PFSK-1 (cell line): Measurements from ENCODE around the gene NENF.

Experiments
- FOXP2 ChIP-seq: optimal IDR thresholded peaks from 2 replicates; pipeline ENCODE3; 2011; ENCODE audit warnings: borderline replicate concordance, control low read depth, inconsistent platforms; ENCODE audit not compliant: insufficient read depth; ENCODE audit errors: extremely low read length, extremely low read depth
- POLR2AphosphoS5 ChIP-seq: IDR thresholded peaks from 2 replicates; pipeline ENCODE4 v1.6.1; 2012; ENCODE audit warnings: low read depth, mild to moderate bottlenecking, control low read depth, low read length, moderate library complexity
- REST ChIP-seq, 2 experiments: IDR thresholded peaks; 2 replicates each; pipeline versions ENCODE4 v1.6.1 to v1.8.0; 2011 to 2012; ENCODE audit warnings: low read depth in 2 of 2, low read length in 2 of 2, control low read depth in 1 of 2, inconsistent platforms in 1 of 2, mild to moderate bottlenecking in 1 of 2, moderate library complexity in 1 of 2; ENCODE audit not compliant: insufficient read depth in 1 of 2
- SIN3A ChIP-seq: IDR thresholded peaks from 2 replicates; pipeline ENCODE4 v1.6.1; 2012; ENCODE audit warnings: mild to moderate bottlenecking, low read length, moderate library complexity, borderline replicate concordance; ENCODE audit not compliant: insufficient read depth
- TAF1 ChIP-seq: IDR thresholded peaks from 2 replicates; pipeline ENCODE4 v1.6.1; 2012; ENCODE audit warnings: low read length, control low read depth, borderline replicate concordance; ENCODE audit not compliant: insufficient read depth

Gene NENF

GRCh38 chr1:212459656-212460055 is 26.9 kb downstream of the NENF start:
- TF ChIP-seq REST (IDR thresholded peaks at IDR 0.05; ENCODE audit: insufficient read depth in 1 of 2, low read depth in 2 of 2, low read length in 2 of 2) (no peak), SIN3A (no peak), POLR2AphosphoS5 (no peak), FOXP2 (no peak), TAF1 (no peak)

GRCh38 chr1:212460376-212460775 is 27.7 kb downstream of the NENF start:
- TF ChIP-seq REST (IDR thresholded peaks at IDR 0.05; ENCODE audit: insufficient read depth in 1 of 2, low read depth in 2 of 2, low read length in 2 of 2): no peak
- no peak for TF ChIP-seq TAF1
- no peak for TF ChIP-seq FOXP2
- no peak for TF ChIP-seq POLR2AphosphoS5
- TF ChIP-seq SIN3A: no peak

- TF ChIP-seq FOXP2 (no peak), POLR2AphosphoS5 (no peak), TAF1 (no peak), REST (IDR thresholded peaks at IDR 0.05; ENCODE audit: insufficient read depth in 1 of 2, low read depth in 2 of 2, low read length in 2 of 2) (no peak), SIN3A (no peak)
Observed at GRCh38 chr1:212461916-212462660, 29.4 kb downstream of the NENF start.

- TF ChIP-seq POLR2AphosphoS5 (no peak), SIN3A (no peak), FOXP2 (no peak), REST (IDR thresholded peaks at IDR 0.05; ENCODE audit: insufficient read depth in 1 of 2, low read depth in 2 of 2, low read length in 2 of 2) (no peak), TAF1 (no peak)
Observed at GRCh38 chr1:212463565-212464285, 31.0 kb downstream of the NENF start.

- TF ChIP-seq FOXP2 (no peak), REST (IDR thresholded peaks at IDR 0.05; ENCODE audit: insufficient read depth in 1 of 2, low read depth in 2 of 2, low read length in 2 of 2) (no peak), SIN3A (no peak), POLR2AphosphoS5 (no peak), TAF1 (no peak)
Observed at GRCh38 chr1:212465311-212465710, 32.6 kb downstream of the NENF start.
